COLO668 (cell line): ENCODE measurements around the gene DIAPH2.
"Not testable (repeated sequence)": the region's sequence is repeated elsewhere in the genome, so short reads cannot be mapped to it uniquely, and the experiment has no call there.

Source experiments
- DNase-seq: peaks from one replicate; lab custom pipeline; 2025; ENCODE audit not compliant: unreplicated experiment; lab: John Stamatoyannopoulos, UW

The DIAPH2 gene

GRCh38 chrX:96807318-96807717 is 122.7 kb downstream of the DIAPH2 start:
- DNase-seq = no peak

- no peak for DNase-seq
Measured at GRCh38 chrX:96820935-96821334, 136.3 kb downstream of the DIAPH2 start.

DNA sequence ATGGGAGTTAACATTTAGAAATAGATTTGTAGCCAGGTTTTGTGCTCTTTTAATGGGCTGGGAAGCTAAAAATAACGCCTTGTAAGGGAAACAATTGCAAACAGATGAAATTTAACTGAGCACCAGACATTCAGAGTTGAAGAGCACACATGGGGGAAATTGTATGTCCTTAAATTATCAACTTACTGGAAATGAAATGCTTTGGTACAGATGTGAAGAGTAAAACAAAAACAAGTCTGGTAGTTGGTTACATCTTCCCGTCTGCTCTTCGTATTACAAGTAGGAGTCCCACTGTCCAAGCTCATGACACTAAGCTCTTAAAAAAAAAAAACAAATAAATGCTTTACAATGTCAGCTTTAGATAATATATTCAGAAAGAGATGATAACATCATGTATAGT is 139.5 kb downstream of the DIAPH2 start:
- no peak for DNase-seq

DNA sequence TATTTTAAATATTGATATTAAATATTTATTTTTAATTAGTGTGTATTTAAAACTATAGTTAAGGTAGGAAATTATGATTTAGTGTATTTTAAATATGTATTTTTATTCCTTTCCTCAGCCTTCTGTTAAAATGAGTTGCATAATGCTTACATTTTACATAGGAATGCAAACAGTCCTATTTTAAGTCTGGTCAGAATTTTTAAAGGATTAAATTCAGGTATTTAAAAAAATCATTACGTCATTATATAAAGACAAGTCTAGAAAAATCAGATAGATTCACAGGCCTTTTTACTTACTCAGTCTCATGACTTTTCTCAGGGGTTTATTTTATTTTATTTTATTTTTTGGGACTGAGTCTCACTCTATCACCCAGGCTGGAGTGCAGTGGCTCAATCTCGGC is 148.7 kb downstream of the DIAPH2 start:
- no peak for DNase-seq

- no peak for DNase-seq
Measured at GRCh38 chrX:96834137-96834536, 149.5 kb downstream of the DIAPH2 start.

GRCh38 chrX:96835660-96836289 is 151.1 kb downstream of the DIAPH2 start:
- DNase-seq = no peak

GRCh38 chrX:96837808-96838207 is 153.2 kb downstream of the DIAPH2 start:
- DNase-seq = no peak

DNA sequence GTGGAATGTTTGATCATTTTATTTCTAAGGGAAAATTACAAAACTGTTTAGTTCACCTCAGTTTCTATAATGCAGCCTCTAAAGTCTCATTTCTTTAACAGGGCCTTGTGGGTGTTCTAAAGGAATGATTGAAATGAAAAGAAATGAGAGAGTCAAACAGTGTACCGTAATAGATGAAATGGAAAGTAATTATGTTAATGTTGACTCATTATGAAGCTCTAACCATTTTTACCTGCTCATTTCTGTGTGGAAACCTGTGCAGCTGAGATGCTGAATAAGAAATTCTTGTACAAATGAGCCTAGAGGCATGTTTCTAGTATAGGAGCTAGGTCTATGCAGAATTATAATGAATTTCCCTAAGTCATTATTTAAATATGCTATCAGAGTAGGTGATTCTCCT is 153.9 kb downstream of the DIAPH2 start:
- no peak for DNase-seq

GRCh38 chrX:96841325-96841724 is 156.7 kb downstream of the DIAPH2 start:
- no peak for DNase-seq

DNA sequence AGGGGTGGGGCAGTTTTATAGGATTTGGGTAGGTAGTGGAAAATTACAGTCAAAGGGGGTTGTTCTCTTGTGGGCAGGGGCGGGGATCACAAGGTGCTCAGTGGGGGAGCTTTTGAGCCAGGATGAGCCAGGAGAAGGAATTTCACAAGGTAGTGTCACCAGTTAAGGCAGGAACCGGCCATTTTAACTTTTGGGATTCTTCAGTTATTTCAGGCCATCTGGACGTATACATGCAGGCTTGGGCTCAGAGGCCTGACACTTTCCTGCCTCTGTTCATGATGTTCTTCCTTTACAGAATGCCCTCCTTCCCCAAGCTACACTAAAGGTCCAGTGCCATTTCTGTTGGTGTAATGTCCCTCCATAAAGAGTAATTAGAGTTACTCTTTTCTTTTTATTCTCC is 157.2 kb downstream of the DIAPH2 start:
- not testable (repeated sequence) for DNase-seq

DNA sequence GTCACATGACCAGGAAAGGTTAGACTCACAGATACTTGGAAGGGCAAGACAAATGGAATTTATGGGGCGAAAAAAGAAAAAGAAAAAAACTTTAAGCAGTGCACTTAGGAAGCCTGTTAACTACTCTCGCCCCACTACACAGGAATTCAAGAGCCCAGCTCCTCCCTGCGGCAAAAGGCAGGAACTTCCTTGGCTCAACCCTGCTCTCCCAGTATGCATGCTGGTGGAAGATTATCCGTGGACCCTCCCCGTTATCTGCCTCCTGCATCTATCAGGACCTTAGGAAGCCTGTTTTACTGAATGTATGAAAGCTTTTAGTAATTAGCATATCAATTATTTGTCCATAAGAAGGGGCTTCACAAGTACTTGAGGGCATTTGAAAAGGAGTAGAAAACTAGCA is 158.9 kb downstream of the DIAPH2 start:
- DNase-seq = no peak

DNA sequence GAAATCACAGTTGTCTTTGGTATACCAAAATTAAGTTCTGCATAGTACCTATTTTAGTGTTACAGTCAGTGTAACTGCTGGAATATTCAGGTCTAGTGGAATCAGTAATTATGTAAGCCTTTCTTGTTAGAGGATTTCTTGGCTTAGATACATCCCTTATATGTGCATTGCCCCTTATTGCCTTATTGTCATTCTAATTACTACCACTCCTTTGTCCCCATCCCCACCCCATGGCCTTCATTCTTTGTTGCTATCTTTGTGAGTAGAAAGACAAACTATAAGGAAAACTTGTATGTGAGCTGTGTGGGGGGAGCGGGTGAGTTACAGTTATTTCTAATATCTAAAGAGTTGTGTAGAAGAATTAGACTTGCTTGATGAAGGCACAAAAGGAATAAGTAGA is 162.2 kb downstream of the DIAPH2 start:
- DNase-seq = no peak

- DNase-seq = not testable (repeated sequence)
Measured at GRCh38 chrX:96859422-96859821, 174.8 kb downstream of the DIAPH2 start.

DNA sequence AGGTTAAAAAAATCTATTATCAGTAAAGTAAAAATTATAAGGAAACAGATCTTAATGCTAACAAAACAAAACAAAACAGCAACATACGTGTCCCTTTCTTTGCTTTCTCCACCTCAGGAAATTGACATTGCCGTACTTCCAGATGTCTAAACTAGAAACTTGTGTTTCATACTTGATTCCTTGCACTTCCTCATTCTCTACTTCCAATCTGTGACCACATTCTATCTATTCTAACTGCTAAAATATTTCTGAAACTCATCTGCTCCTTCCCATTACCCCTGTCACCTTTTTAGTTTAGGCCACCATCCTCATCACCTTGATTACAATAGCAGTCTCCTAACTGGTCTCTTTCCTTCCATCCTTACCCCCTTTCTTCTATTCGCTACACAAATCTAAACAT is 176.6 kb downstream of the DIAPH2 start:
- DNase-seq = no peak

DNA sequence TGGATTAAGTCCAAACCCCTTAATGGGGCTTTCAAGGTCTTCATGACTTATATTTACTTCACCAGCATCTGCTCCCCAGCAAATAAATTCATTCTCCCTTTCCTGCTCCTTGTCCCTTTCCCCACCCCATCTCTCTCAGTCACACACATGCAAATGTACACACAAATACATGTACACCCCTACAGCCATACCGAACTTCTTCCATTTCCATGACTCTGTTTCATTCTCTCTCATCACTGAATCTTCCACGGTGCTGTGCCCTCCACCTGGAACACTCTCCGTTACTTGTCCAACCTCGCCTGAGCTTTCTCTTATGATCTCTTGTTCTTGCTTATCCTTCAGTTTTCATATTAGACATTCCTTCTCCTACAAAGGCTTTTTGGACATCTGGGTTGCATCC is 177.0 kb downstream of the DIAPH2 start:
- DNase-seq = no peak

- no peak for DNase-seq
Measured at GRCh38 chrX:96883608-96884007, 199.0 kb downstream of the DIAPH2 start, which contains the start of gene RPA4. Gene RPA4, plus strand, starts transcription at chrX:96883908. Its CDS starts 403 bp downstream, at chrX:96884311.

DNA sequence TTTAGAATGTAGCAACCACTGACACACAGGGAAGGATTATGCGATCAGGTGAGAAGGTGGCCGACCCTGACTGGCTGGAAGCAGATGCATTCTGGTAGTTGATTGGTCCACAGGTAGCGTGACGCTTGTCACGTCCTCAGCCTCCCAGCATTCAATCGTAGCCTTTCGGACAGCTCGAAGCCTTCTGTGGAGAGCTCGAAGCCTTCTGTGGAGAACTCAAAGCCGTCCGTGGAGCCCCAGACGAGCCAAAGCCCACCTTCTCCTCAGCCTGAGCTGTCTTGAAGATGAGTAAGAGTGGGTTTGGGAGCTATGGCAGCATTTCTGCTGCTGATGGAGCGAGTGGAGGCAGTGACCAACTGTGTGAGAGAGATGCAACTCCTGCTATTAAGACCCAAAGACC is 199.4 kb downstream of the DIAPH2 start:
- DNase-seq = no peak

DNA sequence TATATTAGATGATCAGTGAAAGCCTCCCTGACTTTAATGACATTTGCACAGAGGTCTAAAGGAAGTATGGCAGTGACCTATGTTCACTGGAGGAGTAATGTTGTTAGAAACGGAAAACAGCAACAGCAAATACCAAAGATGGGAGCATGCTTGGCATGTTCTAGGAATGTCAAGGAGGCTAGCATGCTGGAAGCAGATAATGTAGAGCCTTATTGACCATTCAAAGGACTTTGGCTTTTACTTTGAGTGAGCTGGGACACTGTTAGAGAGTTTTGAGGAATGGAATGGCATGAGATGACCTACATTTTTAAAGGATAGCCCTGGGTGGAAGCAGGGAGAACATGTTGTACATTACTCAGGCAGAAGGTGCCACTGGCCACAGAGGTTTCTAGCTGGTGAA is 205.1 kb downstream of the DIAPH2 start:
- no peak for DNase-seq

- DNase-seq = no peak
Measured at GRCh38 chrX:96906741-96907140, 222.1 kb downstream of the DIAPH2 start.

GRCh38 chrX:96907516-96908272 is 223.1 kb downstream of the DIAPH2 start:
- DNase-seq = no peak

DNA sequence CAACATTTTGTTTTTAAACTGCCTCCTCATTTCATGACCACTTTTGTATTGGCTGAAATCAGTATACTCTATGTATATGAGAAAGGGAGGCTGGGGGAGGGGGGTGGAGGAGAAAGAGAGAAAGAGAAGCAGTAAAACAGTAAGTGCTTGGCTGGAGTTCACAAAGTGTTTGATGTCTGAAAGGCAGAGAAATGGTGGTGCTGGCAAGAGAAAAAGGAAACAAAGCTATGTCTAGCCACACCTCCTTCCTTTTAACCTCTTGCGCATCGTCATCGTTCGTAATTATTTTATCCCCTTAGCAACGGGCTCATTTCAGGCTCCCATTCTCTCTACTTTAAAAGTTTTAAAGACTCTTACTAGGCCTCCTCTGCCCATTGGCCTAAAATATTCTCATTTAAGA is 224.6 kb downstream of the DIAPH2 start:
- DNase-seq = no peak

DNA sequence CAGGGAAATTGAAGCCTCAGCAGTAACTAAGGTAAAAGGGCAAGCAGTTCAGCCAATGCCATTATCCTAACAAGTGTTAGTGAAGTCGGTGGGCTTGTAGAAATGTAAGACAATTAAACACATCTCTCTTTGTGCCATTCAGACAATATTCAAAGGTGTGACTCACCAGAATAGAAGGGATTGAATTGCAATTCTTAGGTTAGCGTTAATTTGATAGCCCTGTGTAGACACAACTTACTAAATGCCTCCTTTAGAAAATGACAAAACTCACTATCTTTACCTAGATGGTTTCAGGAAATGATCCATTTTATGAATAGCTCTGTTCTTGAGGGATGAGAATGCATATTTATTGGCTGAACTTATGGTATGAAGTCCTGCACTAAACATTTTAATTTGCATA is 234.2 kb downstream of the DIAPH2 start:
- no peak for DNase-seq

DNA sequence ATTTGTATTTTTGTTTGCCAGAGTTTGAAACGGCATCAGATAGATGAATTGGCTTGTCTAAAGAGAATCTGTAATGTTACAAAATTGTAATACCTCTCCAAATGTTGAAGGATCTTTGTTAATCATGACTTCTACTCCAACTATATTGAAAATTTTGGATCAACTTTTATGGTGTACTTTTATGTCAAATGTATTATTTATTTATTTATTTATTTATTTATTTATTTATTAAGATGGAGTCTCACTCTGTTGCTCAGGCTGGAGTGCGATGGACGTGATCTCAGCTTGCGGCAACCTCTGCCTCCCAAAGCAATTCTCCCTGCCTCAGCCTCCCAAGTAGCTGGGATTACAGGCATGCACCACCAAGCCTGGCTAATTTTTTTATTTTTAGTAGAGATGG is 235.0 kb downstream of the DIAPH2 start:
- DNase-seq = no peak
